Measurements from ENCODE around the gene MED12L.

DNA sequence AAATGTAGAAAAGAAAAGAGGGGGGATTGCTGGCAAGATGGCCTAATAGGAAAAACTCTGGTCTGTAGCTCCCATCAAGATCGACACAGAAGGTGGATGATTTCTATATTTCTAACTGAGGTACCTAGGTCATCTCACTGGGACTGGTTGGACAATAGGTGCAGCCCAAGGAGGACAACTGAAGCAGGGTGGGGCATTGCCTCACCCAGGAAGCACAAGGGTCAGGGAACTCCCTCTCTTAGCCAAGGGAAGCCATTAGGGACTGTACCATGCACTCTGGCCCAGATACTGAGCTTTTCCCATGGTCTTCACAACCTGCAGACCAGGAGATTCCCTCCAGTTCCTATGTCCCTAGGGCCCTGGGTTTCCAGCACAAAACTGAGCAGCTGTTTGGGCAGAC lies 398.0 kb downstream of the MED12L start:
- no peak for TF ChIP-seq MAX (IDR thresholded peaks at IDR 0.05; ENCODE audit: low read depth, low read length)
- no peak for TF ChIP-seq CTCF (IDR thresholded peaks at IDR 0.05 in 2 of 3, conservative IDR thresholded peaks at IDR 0.05 in 1 of 3; ENCODE audit: control insufficient read depth in 2 of 3, extremely low read depth in 1 of 3, insufficient read depth in 1 of 3, low read depth in 3 of 3, low read length in 3 of 3)
- no peak for TF ChIP-seq SKIL (IDR thresholded peaks at IDR 0.05; ENCODE audit: low read depth, poor library complexity, severe bottlenecking)
- TF ChIP-seq SMAD1 (IDR thresholded peaks at IDR 0.05; ENCODE audit: low read depth, partially characterized antibody): no peak
- TF ChIP-seq PKNOX1 (IDR thresholded peaks at IDR 0.05): no peak
- TF ChIP-seq ZSCAN29 (IDR thresholded peaks at IDR 0.05): no peak
- TF ChIP-seq SREBF2 (IDR thresholded peaks at IDR 0.05; ENCODE audit: low read length): no peak
- no peak for TF ChIP-seq POLR2A (IDR thresholded peaks at IDR 0.05; ENCODE audit: low read depth, low read length)
- no peak for TF ChIP-seq MYC (IDR thresholded peaks at IDR 0.05; ENCODE audit: insufficient read depth, insufficient read length, insufficient replicate concordance, low read length, severe bottlenecking)
- TF ChIP-seq EP300 (IDR thresholded peaks at IDR 0.05; ENCODE audit: borderline replicate concordance in 1 of 2, control insufficient read depth in 1 of 2, low read depth in 2 of 2, low read length in 2 of 2): no peak
- no peak for TF ChIP-seq BRCA1 (IDR thresholded peaks at IDR 0.05; ENCODE audit: low read depth, low read length)

All from GM12878 (cell line).